Stimulated activated CD4-positive, alpha-beta T cell treated with anti-CD3 and anti-CD28 coated beads, Interleukin-1b, Interleukin-23, amount 100 ng/mL, for 24 hours (primary cell): ENCODE data around the gene ZNF654.
"Not testable (repeated sequence)": the region's sequence is repeated elsewhere in the genome, so short reads cannot be mapped to it uniquely, and the experiment has no call there.

Experiments
- DNase-seq, 4 experiments: peaks; one replicate each; pipeline ENCODE4 v3.0.0-alpha.2; 2020; ENCODE audit warnings: low read depth in 4 of 4, low spot score in 1 of 4

Gene ZNF654

GRCh38 chr3:88058581-88059379 lies at the start of gene ZNF654, which contains the start of gene CGGBP1:
Gene ZNF654 (plus strand): TSS chr3:88059255. CDS start chr3:88059320, 65 bp downstream.
Gene CGGBP1 (minus strand): TSS chr3:88059005. CDS start chr3:88055976, 3,029 bp downstream.
- peak; percentile 97 to 99 (median 98) for DNase-seq

- DNase-seq, result no peak
Measured at GRCh38 chr3:88010810-88011209, 48.2 kb upstream of the ZNF654 start.

DNA sequence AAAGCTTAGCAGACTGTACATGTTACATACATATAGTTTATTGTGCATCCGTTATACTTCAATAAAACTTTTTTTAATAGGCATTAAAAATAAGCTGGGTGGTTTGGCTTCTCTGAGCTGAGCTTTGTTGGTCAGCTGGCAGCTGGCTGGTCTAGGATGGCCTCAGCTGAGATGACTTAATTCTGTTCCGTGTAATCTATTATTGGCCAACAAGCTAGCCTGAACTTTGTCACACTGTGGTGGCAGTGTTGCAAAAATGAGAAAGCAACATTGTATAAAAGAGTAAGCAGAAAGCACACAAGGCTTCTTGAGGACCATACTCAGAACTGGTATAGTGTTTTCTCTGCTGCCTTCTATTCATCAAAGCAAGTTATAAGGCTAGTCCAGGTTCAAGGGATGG lies 45.5 kb upstream of the ZNF654 start:
- DNase-seq, result no peak

DNA sequence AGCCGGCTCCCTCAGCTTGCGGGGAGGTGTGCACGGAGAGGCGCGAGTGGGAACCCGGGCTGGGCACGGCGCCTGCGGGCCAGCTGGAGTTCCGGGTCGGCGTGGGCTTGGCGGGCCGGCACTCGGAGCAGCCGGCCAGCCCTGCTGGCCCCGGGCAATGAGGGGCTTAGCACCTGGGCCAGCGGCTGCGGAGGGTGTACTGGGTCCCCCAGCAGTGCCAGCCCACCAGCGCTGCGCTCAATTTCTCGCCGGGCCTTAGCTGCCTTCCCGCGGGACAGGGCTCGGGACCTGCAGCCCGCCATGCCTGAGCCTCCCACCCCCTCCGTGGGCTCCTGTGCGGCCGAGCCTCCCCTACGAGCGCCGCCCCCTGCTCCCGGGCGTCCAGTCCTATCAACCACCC lies 43.4 kb upstream of the ZNF654 start:
- DNase-seq, result not testable (repeated sequence)

DNA sequence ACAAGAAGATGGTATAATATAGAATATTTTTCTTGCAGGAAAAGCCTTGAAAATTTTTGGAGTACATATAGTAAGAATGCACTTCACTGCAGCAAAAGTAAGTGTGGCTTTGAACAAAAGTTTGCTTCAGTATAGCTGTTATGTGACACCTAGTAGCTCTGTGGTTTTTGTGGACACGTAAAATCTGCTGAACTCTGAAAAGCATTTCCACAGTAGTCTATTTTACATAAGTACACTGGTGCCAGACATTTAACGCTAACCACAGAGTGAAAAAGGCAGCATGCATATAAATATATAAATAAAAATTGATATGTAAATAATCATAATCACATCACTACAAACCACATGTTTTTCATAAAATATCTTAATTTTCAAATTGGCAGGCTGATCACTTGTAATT lies 40.0 kb upstream of the ZNF654 start:
- DNase-seq, result no peak

DNA sequence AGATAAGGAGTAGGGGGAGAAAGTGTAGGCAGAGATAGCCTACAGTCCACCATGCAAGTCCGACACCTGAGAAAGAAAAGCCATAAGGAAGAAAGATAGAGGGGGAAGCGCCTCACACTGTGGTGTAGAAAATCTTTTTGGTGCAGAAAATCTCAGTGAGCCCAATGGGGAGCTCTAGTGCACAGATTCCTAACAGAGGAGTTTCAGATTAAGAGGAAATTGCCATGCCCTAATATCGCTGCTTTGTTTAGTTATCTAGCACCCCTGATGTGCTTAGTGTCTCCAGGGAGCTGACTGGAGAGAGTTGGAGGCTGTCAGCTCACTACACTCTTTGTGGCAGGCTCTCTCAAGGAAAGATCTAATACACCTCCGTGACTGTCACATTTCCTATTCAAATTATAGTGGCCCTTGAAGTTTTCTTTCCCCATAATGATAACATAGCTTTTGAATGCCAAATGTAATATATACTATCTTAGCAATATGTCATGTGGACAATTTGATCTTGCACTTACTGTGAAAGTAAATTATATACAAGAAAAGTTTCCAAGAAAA lies 34.0 kb upstream of the ZNF654 start:
- DNase-seq, result no peak

DNA sequence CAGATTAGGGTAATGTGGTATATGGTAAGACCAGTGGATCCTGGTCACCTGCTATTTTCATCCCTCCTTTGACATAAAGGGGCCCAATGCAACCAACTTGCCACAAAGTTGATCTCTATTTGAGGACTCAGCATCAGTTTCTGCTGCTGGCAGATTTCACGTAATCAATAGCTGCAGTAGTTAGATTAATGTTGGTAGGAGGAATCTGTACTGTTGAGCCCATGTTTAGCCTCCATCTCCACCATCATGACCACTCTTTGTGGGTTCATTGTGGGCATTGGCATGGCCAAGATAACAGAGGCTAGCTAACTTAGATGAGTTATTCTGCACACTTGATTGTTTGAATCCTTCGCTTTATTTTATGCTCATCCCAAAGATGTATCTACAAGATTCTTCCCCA lies 30.2 kb upstream of the ZNF654 start:
- DNase-seq, result no peak

- no peak for DNase-seq
Measured at GRCh38 chr3:88030210-88030609, 28.8 kb upstream of the ZNF654 start.

DNA sequence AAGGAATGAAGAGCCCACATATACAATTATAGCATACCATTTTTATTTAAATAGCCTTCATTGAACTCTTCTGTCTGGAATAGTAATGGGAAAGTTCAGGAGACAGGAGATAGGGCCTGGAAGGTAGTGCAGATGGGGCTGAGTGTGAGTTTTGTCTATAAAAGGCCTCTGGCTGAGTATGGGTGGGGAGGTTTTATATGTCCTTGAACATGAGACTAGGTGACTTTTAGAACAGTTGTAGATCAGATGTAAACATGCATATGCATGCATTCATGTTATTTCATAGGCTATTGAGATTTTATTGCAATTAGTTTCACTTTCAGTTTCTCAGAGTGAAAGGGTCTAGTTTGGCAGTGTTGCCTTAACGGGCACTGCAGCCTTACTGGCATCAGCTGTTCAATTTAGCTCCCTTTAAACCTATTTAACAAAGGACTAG lies 27.4 kb upstream of the ZNF654 start:
- no peak for DNase-seq

GRCh38 chr3:88032245-88032644 lies 26.8 kb upstream of the ZNF654 start:
- no peak for DNase-seq

DNA sequence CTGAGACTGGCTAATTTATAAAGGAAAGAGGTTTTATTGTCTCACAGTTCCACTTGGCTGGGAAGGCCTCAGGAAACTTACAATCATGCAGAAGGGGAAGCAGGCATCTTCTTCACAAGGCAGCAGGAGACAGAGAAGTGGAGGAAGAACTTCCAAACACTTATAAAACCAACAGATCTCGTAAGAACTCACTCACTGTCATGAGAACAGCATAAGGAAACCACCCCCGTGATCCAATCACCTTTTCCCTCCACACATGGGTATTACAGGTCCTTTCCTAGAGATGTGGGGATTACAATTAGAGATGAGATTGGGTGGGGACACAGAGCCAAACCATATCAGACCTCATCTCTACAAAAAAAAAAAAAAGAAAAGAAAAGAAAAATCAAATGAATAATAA lies 26.0 kb upstream of the ZNF654 start:
- DNase-seq, result no peak

DNA sequence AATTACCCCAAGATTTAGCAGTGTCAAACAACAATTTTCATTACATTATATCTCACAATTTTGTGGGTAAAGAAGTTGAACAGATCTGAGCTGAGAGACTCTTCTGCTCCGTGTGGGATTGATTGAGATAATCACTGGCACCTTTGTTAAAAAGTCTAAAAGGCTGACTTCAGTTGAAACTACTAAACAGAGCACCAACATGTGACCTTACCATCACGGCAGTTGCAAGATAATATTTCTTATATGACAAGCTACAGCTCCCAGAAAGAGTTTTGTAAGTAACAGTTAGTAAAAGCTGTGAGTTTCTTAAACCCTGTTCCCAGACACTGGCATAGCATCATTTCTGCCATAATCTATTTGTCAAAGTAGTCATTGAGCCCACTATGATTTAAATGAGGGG lies 25.2 kb upstream of the ZNF654 start:
- DNase-seq, result no peak

GRCh38 chr3:88034491-88035275 lies 24.4 kb upstream of the ZNF654 start:
- no peak for DNase-seq

DNA sequence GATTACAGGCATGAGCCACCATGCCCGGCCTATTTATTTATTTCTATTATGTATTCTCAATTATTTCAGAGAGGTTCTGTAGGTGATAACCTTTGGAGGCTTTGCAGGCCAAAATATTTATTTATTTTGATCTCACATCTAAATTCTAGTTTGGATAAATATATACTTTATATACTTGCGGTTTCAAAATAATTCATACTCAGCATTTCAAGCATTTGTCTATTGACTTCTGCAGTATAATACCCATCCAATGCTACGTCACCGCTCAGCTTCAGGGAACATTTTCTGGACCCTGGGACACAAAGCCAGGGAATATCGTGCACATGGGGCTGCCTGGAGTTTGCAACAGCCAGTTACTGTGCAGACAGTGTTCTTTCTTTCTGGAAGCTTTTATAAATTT lies 22.8 kb upstream of the ZNF654 start:
- DNase-seq, result no peak

DNA sequence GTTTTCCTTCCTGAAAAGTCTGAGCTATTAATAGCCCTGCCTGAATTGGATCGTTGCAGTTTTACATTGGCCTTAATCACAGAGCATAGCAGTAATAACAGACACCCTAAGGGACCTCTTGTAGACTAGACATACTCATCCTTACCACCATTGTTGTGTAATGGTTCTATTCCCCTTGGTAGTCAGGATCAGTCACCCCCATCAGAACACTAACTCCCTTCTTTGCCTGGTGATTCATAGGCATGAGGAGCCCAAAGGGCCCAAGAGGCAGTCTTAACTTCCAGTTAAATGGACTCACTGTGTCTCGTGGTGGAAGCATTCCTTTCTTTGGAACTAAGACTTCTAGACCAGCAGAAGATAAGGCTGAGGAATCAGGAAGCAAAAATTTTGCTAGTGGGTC lies 20.5 kb upstream of the ZNF654 start:
- DNase-seq, result no peak

- DNase-seq, result no peak
Measured at GRCh38 chr3:88040529-88040928, 18.5 kb upstream of the ZNF654 start.

- DNase-seq, result no peak
Measured at GRCh38 chr3:88041005-88041404, 18.1 kb upstream of the ZNF654 start.

DNA sequence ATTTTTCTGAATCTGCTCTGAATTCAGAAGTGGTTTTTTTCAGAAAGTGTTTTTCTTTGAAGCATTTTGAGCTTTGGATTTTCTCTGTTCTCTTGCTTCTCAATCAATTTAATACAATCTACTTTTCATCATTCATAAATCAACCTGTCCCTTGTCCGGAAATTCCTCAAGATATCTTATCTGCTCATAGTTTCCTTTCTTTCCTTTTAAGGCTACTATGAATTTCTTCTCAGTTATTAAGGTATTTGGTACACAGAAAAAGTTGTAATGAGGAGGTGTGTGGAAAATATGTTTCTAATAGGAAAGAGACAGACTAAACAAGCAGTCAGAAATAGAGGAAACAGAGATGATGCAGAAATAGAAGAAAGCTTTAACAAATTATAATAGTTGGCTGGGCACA lies 14.6 kb upstream of the ZNF654 start:
- no peak for DNase-seq

GRCh38 chr3:88046766-88047165 lies 12.3 kb upstream of the ZNF654 start:
- no peak for DNase-seq

DNA sequence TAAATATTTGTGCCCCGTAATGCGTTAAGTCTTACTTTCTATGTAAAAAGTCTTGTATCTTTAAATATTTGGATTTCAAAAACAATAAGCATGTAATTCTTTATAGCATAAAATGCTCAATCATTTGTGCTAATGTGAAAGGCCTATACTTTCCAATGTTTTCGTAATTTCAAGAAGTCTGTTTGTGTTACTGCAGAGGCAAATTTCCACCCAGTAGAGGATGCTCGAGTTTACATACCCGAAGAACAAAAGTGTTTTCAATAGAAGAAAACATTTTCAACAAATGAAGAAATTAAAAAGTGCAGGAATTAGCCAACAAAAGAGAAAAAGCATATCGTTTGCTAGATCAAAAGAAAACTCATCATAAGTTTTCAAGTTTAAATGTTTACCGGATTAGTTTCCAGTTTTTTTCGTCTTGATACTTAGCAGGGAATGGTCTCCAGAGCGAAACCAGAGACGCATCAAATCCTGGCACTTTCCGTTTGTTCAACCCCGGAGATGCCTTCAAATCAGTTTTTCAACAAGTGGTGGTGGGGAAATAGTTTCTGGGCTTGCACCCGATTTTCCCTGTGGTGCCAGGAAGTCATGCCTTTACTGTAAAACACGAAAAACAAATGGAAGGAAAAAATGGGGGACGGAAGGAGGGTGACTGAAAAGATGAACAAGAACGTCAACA lies 1.3 kb upstream of the ZNF654 start:
- no peak for DNase-seq

DNA sequence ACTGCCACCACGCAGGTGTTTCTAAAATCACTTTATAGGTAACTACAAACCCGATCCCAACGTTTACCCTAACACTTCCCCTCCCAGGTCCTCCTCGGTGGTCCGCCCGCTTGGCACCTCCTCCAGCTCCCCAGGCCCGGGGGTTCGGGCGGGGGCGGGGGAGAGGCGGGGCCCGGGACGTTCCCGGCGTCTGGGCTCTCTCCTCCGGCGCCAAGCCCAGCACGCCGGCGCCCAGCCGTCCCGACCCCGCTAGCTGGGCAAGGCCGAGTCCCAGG lies 812 bp upstream of the ZNF654 start:
- DNase-seq, result no peak
